Body of pancreas (tissue), 4 donors: ENCODE results near the gene TYW1B.

Source experiments
- CTCF ChIP-seq, 7 experiments: fragments of 450-650 bp in 4 of 7; fragments of 200-600 bp in 3 of 7; sonication (generic) in 3 of 7; IDR thresholded peaks; one replicate each; pipeline ENCODE4 v1.5.1; 2016 to 2019; ENCODE audit warnings: antibody characterized with exemption in 7 of 7
- POLR2A ChIP-seq, 3 donors: fragments of 450-650 bp; IDR thresholded peaks; one replicate each; pipeline ENCODE4 v1.6.1; 2016; ENCODE audit warnings: antibody characterized with exemption in 3 of 3, mild to moderate bottlenecking in 2 of 3

- TF ChIP-seq CTCF (IDR thresholded peaks at IDR 0.05) (no peak), POLR2A (IDR thresholded peaks at IDR 0.05) (no peak)
Observed at GRCh38 chr7:72760602-72761001, 67.4 kb downstream of the TYW1B start.
